ENCODE measurements around the gene OSBP2.
"Not testable (repeated sequence)": the region's sequence is repeated elsewhere in the genome, so short reads cannot be mapped to it uniquely, and the experiment has no call there.

The OSBP2 gene

DNA sequence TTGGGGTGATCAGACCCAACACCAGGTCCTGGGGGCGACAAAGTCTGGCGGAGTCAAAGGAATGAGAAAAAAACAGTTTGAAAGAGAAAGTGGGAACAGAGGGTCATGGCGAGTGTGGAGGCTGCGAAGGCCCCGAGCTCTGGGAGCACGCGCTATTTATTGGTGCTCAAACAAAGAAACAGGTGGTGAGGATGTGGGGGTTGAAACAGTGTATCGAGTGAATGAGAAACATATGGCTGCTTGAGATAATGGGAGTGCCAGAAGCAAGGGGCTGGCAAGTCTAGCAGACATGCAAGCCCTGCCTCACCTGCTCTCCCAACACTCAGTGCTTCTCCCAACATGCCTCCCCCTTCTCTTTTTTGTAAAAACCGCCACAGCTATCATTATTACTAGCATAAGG is 19.2 kb upstream of the OSBP2 start:
- Histone ChIP-seq H3K27me3 (ENCODE audit: control insufficient read depth in 1 of 2, insufficient read depth in 1 of 2, low read length in 2 of 2) (peaks cover 0 to 16% of the 10 kb centered on the region in 2 experiments), H3K27ac (ENCODE audit: low read length, poor library complexity, severe bottlenecking) (no peak overlapping the region), H3K4me3 (ENCODE audit: insufficient read depth in 1 of 2, low read depth in 1 of 2, low read length in 2 of 2) (no peak overlapping the region), H3K36me3 (ENCODE audit: control insufficient read depth in 1 of 2, insufficient read depth in 2 of 2, low read depth in 1 of 2, low read length in 2 of 2) (no peaks in the 10 kb centered on the region), H2BK15ac (ENCODE audit: low read depth, poor library complexity, severe bottlenecking) (no peak overlapping the region), H3K4me1 (ENCODE audit: control insufficient read depth, insufficient read depth, low read depth, low read length) (no peaks in the 10 kb centered on the region), H2BK12ac (ENCODE audit: low read length in 2 of 2) (no peak overlapping the region), H2AK5ac (ENCODE audit: low read length, severe bottlenecking) (no peak overlapping the region), H4K91ac (ENCODE audit: low read length) (no peak overlapping the region), H3K23ac (ENCODE audit: low read length in 2 of 2) (no peak overlapping the region), H2BK5ac (ENCODE audit: low read depth, low read length, poor library complexity, severe bottlenecking) (no peak overlapping the region), H2AFZ (ENCODE audit: low read depth, low read length) (no peak overlapping the region), H3K18ac (ENCODE audit: low read depth in 1 of 2, low read length in 2 of 2) (no peak overlapping the region), H4K8ac (ENCODE audit: low read length) (no peak overlapping the region), H3K79me1 (replicated peaks; ENCODE audit: low read length, poor library complexity, severe bottlenecking) (no peaks in the 10 kb centered on the region), H3K9ac (ENCODE audit: low read length) (no peak overlapping the region), H3K14ac (ENCODE audit: low read length in 2 of 2) (no peak overlapping the region), H3K4me2 (ENCODE audit: low read length, poor library complexity, severe bottlenecking) (no peak overlapping the region), H2BK120ac (ENCODE audit: low read depth, low read length) (no peak overlapping the region), H3K4ac (ENCODE audit: low read depth in 1 of 2, low read length in 2 of 2) (no peak overlapping the region), H3K9me3 (ENCODE audit: control insufficient read depth, low read length) (no peaks in the 10 kb centered on the region)
- 95% methylated on average over 9 of the region's 9 CpGs for WGBS
- DNase-seq, result no peak

DNA sequence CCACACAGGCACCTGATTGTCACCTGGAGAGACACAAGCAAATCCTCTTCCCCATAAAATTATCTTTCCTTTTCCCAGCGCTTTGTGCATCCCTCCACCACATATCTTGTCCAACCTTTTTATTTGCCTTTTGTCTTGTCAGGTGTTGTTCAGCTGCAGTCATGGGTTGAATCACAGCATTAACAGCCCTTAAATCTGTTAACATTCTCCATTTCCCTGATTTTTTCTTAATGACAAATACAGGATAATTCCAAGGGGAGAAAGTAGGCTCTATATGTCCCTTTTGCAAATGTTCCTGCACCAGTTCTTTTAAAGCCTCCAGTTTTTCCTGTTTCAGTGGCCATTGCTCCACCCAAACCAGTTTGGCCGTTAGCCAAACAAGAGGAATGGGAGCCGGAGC is 18.1 kb upstream of the OSBP2 start:
- H2BK120ac ChIP-seq (ENCODE audit: low read depth, low read length); H4K91ac ChIP-seq (ENCODE audit: low read length); H3K4me2 ChIP-seq (ENCODE audit: low read length, poor library complexity, severe bottlenecking); H4K8ac ChIP-seq (ENCODE audit: low read length); DNase-seq; H2BK15ac ChIP-seq (ENCODE audit: low read depth, poor library complexity, severe bottlenecking); H3K4me1 ChIP-seq (ENCODE audit: control insufficient read depth, insufficient read depth, low read depth, low read length); H3K18ac ChIP-seq (ENCODE audit: low read depth in 1 of 2, low read length in 2 of 2); H3K36me3 ChIP-seq (ENCODE audit: control insufficient read depth in 1 of 2, insufficient read depth in 2 of 2, low read depth in 1 of 2, low read length in 2 of 2); H2BK12ac ChIP-seq (ENCODE audit: low read length in 2 of 2); H3K9ac ChIP-seq (ENCODE audit: low read length); H2AFZ ChIP-seq (ENCODE audit: low read depth, low read length); H3K4me3 ChIP-seq (ENCODE audit: insufficient read depth in 1 of 2, low read depth in 1 of 2, low read length in 2 of 2); H2BK5ac ChIP-seq (ENCODE audit: low read depth, low read length, poor library complexity, severe bottlenecking); H3K23ac ChIP-seq (ENCODE audit: low read length in 2 of 2); H3K4ac ChIP-seq (ENCODE audit: low read depth in 1 of 2, low read length in 2 of 2); H2AK5ac ChIP-seq (ENCODE audit: low read length, severe bottlenecking); H3K9me3 ChIP-seq (ENCODE audit: control insufficient read depth, low read length); H3K14ac ChIP-seq (ENCODE audit: low read length in 2 of 2); H3K27ac ChIP-seq (ENCODE audit: low read length, poor library complexity, severe bottlenecking); H3K79me1 ChIP-seq (replicated peaks; ENCODE audit: low read length, poor library complexity, severe bottlenecking): not testable (repeated sequence)
- peaks cover 0 to 24% of the 10 kb centered on the region in 2 experiments for H3K27me3 ChIP-seq (ENCODE audit: control insufficient read depth in 1 of 2, insufficient read depth in 1 of 2, low read length in 2 of 2)
- WGBS, result 84% methylated on average over 3 of the region's 3 CpGs

DNA sequence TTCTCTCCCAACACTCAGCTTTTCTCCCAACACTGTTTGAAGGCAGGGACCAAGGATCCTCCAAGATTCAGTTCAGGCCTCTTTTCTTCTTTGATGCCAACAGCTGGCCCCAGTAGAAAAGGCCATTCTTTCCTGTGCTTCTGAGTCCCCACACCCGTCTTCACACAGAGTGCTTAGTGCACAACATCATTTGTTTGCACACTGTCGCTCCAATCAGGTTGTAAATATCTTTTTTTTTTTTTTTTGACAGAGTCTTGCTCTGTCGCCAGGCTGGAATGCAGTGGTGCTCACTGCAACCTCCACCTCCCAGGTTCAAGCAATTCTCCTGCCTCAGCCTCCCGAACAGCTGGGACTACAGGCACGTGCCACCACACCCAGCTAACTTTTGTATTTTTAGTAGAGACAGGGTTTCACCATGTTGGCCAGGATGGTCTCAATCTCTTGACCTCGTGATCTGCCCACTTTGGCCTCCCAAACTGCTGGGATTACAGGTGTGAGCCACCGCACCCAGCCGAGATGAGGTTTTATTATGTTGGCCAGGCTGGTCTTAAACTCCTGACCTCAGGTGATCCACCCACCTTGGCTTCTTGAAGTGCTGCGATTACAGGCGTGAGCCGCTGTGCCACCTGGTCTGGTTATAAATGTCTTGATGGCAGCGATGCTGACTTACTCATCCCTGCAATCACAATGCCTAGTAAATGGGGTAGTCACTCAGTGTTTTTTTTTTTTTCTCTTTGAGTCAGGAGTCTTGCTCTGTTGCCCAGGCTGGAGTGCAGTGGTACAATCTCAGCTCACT is 14.6 kb upstream of the OSBP2 start:
- H2BK5ac ChIP-seq (ENCODE audit: low read depth, low read length, poor library complexity, severe bottlenecking); H3K79me1 ChIP-seq (replicated peaks; ENCODE audit: low read length, poor library complexity, severe bottlenecking); H2BK12ac ChIP-seq (ENCODE audit: low read length in 2 of 2); H3K4ac ChIP-seq (ENCODE audit: low read depth in 1 of 2, low read length in 2 of 2); H3K4me1 ChIP-seq (ENCODE audit: control insufficient read depth, insufficient read depth, low read depth, low read length); H3K18ac ChIP-seq (ENCODE audit: low read depth in 1 of 2, low read length in 2 of 2); H2BK15ac ChIP-seq (ENCODE audit: low read depth, poor library complexity, severe bottlenecking); H3K14ac ChIP-seq (ENCODE audit: low read length in 2 of 2); DNase-seq; H4K8ac ChIP-seq (ENCODE audit: low read length); H3K4me2 ChIP-seq (ENCODE audit: low read length, poor library complexity, severe bottlenecking); H4K91ac ChIP-seq (ENCODE audit: low read length); H3K36me3 ChIP-seq (ENCODE audit: control insufficient read depth in 1 of 2, insufficient read depth in 2 of 2, low read depth in 1 of 2, low read length in 2 of 2); H3K23ac ChIP-seq (ENCODE audit: low read length in 2 of 2); H2BK120ac ChIP-seq (ENCODE audit: low read depth, low read length); H2AK5ac ChIP-seq (ENCODE audit: low read length, severe bottlenecking); H3K27ac ChIP-seq (ENCODE audit: low read length, poor library complexity, severe bottlenecking); H3K4me3 ChIP-seq (ENCODE audit: insufficient read depth in 1 of 2, low read depth in 1 of 2, low read length in 2 of 2); H3K9ac ChIP-seq (ENCODE audit: low read length); H3K9me3 ChIP-seq (ENCODE audit: control insufficient read depth, low read length); H2AFZ ChIP-seq (ENCODE audit: low read depth, low read length): not testable (repeated sequence)
- peaks cover 0 to 29% of the 10 kb centered on the region in 2 experiments for H3K27me3 ChIP-seq (ENCODE audit: control insufficient read depth in 1 of 2, insufficient read depth in 1 of 2, low read length in 2 of 2)
- 76% methylated on average over 8 of the region's 12 CpGs for WGBS

DNA sequence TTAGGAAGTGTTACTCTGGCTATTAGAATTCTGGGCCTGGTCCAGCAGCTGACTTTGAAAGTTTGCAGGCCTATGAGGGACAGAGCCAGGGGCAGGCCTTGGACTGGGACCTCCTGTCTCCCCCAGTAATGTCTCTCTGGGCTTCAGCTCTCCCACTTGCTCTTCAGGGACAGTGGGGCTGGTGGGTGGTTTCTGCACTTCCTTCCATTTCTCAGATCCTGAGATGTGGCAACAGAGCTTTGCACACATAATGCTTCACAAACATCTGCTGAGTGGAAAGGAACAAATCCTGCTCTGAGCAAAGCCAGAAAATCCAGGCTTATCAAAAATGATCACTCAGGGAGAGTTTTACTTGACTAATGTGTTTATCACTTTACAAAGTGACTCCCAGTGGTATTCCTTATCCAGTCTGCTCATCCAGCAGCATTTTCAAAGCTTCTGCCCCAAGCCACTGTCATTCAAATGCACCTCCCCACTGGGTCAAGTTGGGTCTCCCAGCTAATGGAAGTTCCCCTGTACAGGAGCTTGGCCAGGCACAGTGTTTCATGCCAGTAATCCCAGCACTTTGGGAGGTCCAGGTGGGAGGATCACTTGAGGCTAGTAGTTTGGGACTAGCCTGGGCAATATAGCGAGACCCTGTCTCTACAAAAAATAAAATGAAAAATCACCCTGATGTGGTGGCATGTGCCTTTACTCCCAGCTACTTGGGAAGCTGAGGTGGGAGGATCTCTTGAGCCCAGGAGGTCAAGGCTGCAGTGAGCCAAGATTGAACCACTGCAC is 13.5 kb upstream of the OSBP2 start:
- Histone ChIP-seq H3K4me3 (ENCODE audit: insufficient read depth in 1 of 2, low read depth in 1 of 2, low read length in 2 of 2) (no peak overlapping the region), H4K91ac (ENCODE audit: low read length) (no peak overlapping the region), H3K36me3 (ENCODE audit: control insufficient read depth in 1 of 2, insufficient read depth in 2 of 2, low read depth in 1 of 2, low read length in 2 of 2) (no peaks in the 10 kb centered on the region), H2AK5ac (ENCODE audit: low read length, severe bottlenecking) (no peak overlapping the region), H3K4me1 (ENCODE audit: control insufficient read depth, insufficient read depth, low read depth, low read length) (no peaks in the 10 kb centered on the region), H3K14ac (ENCODE audit: low read length in 2 of 2) (no peak overlapping the region), H3K4me2 (ENCODE audit: low read length, poor library complexity, severe bottlenecking) (no peak overlapping the region), H4K8ac (ENCODE audit: low read length) (no peak overlapping the region), H2BK120ac (ENCODE audit: low read depth, low read length) (no peak overlapping the region), H2BK5ac (ENCODE audit: low read depth, low read length, poor library complexity, severe bottlenecking) (no peak overlapping the region), H3K18ac (ENCODE audit: low read depth in 1 of 2, low read length in 2 of 2) (no peak overlapping the region), H3K27me3 (ENCODE audit: control insufficient read depth in 1 of 2, insufficient read depth in 1 of 2, low read length in 2 of 2) (peaks cover 0 to 24% of the 10 kb centered on the region in 2 experiments), H2AFZ (ENCODE audit: low read depth, low read length) (no peak overlapping the region), H3K23ac (ENCODE audit: low read length in 2 of 2) (peak overlapping the region in 1 of 2 experiments; percentile 78), H2BK15ac (ENCODE audit: low read depth, poor library complexity, severe bottlenecking) (no peak overlapping the region), H3K4ac (ENCODE audit: low read depth in 1 of 2, low read length in 2 of 2) (no peak overlapping the region), H3K9me3 (ENCODE audit: control insufficient read depth, low read length) (no peaks in the 10 kb centered on the region), H3K79me1 (replicated peaks; ENCODE audit: low read length, poor library complexity, severe bottlenecking) (no peaks in the 10 kb centered on the region), H3K27ac (ENCODE audit: low read length, poor library complexity, severe bottlenecking) (no peak overlapping the region), H3K9ac (ENCODE audit: low read length) (peak overlapping the region; percentile 38), H2BK12ac (ENCODE audit: low read length in 2 of 2) (no peak overlapping the region)
- no peak for DNase-seq
- WGBS, result no CpG with 5 or more reads among the region's 1 CpG
